HepG2 (cell line): Measurements from ENCODE around the gene SLC22A31. TPM values are rescaled to one million over a fixed set of nuclear protein-coding genes. Genes with fewer than 3 reads are reported as not detected.

Experiments used
- CBX5 ChIP-seq: sonication (generic); formaldehyde crosslinking; IDR thresholded peaks from 2 replicates; pipeline ENCODE4 v1.4.0; 2020; ENCODE audit warnings: missing genetic modification reagents, borderline replicate concordance
- CHD2 ChIP-seq: IDR thresholded peaks from 2 replicates; pipeline ENCODE4 v1.6.1; 2011; ENCODE audit warnings: low read depth, low read length, improper control_type of control experiment
- CREB1 ChIP-seq, 2 experiments: fragments of 450-650 bp in 1 of 2; IDR thresholded peaks; 2 replicates each; pipeline ENCODE4 v1.6.1; 2016 to 2017; ENCODE audit warnings: control low read depth in 1 of 2, mild to moderate bottlenecking in 1 of 2, missing compliant biosample characterization in 1 of 2, missing genetic modification characterization in 1 of 2
- HMG20B ChIP-seq: conservative IDR thresholded peaks from 2 replicates; pipeline ENCODE4 v1.6.1; 2016; ENCODE audit warnings: missing genetic modification reagents, missing compliant biosample characterization
- HNRNPK ChIP-seq: fragments of 200-400 bp; formaldehyde crosslinking; IDR thresholded peaks from 2 replicates; pipeline ENCODE4 v1.6.1; 2018; ENCODE audit warnings: low read length, low read depth, moderate library complexity, mild to moderate bottlenecking; ENCODE audit not compliant: poor library complexity, severe bottlenecking
- HOXA9 ChIP-seq: sonication (generic); formaldehyde crosslinking; IDR thresholded peaks from 2 replicates; pipeline ENCODE4 v1.8.1; 2022; ENCODE audit warnings: missing genetic modification reagents, mild to moderate bottlenecking, moderate library complexity, borderline replicate concordance
- KDM2A ChIP-seq: sonication (generic); formaldehyde crosslinking; IDR thresholded peaks from 2 replicates; pipeline ENCODE4 v1.4.0; 2020; ENCODE audit warnings: low read depth, missing genetic modification reagents, borderline replicate concordance
- KIAA2018 ChIP-seq: sonication (generic); formaldehyde crosslinking; IDR thresholded peaks from 2 replicates; pipeline ENCODE4 v1.5.0; 2020; ENCODE audit warnings: mild to moderate bottlenecking, missing genetic modification reagents, borderline replicate concordance
- KLF16 ChIP-seq, 2 experiments: sonication (generic) in 1 of 2; formaldehyde crosslinking in 1 of 2; IDR thresholded peaks; 2 replicates each; pipeline versions ENCODE4 v1.6.1 to v1.8.0; 2016 to 2023; ENCODE audit warnings: missing genetic modification reagents in 2 of 2, missing compliant biosample characterization in 1 of 2
- SAFB2 ChIP-seq: sonication (generic); formaldehyde crosslinking; IDR thresholded peaks from 2 replicates; pipeline ENCODE4 v1.5.1; 2020; ENCODE audit warnings: missing genetic modification reagents, low read depth, mild to moderate bottlenecking, borderline replicate concordance
- STAG1 ChIP-seq: sonication (generic); formaldehyde crosslinking; IDR thresholded peaks from 2 replicates; pipeline ENCODE4 v1.4.0; 2020; ENCODE audit warnings: missing genetic modification reagents
- TARDBP ChIP-seq: sonication (generic); formaldehyde crosslinking; IDR thresholded peaks from 2 replicates; pipeline ENCODE4 v1.8.0; 2022; ENCODE audit warnings: mild to moderate bottlenecking, missing genetic modification reagents
- TFDP2 ChIP-seq: sonication (generic); formaldehyde crosslinking; IDR thresholded peaks from 2 replicates; pipeline ENCODE4 v1.4.0; 2020; ENCODE audit warnings: missing genetic modification reagents
- TP53 ChIP-seq: sonication (generic); formaldehyde crosslinking; conservative IDR thresholded peaks from 2 replicates; pipeline ENCODE4 v1.4.0; 2020; ENCODE audit warnings: missing genetic modification reagents
- ZFP1 ChIP-seq: IDR thresholded peaks from 2 replicates; pipeline ENCODE4 v1.6.1; 2016
- ZNF263 ChIP-seq: sonication (generic); formaldehyde crosslinking; IDR thresholded peaks from 2 replicates; pipeline ENCODE4 v1.4.0; 2020; ENCODE audit warnings: missing genetic modification reagents
- ZNF431 ChIP-seq: sonication (generic); formaldehyde crosslinking; IDR thresholded peaks from 2 replicates; pipeline ENCODE4 v1.9.0; 2022; ENCODE audit warnings: missing genetic modification reagents, low read depth, mild to moderate bottlenecking, borderline replicate concordance
- ZNF644 ChIP-seq: IDR thresholded peaks from 2 replicates; pipeline ENCODE4 v1.6.1; 2016; ENCODE audit warnings: low read depth
- ZNF839 ChIP-seq: sonication (generic); formaldehyde crosslinking; IDR thresholded peaks from 2 replicates; pipeline ENCODE4 v1.4.0; 2020; ENCODE audit warnings: missing genetic modification reagents, mild to moderate bottlenecking, borderline replicate concordance
- polyA plus RNA-seq, 8 experiments: library from polyadenylated mRNA; depleted of rRNA in 3 of 8; stranded (reverse) in 7 of 8; unstranded in 1 of 8; fragments of >200 nt; fragmentation: Illumina TruSeq in 4 of 8; extraction: Trizol in 4 of 8; gene quantifications; 2 replicates each; pipeline versions ENCODE4 v1.2.1 to v1.2.3, GENCODE V29; 2011 to 2016; ENCODE audit warnings: low read depth in 4 of 8, missing spikeins in 1 of 8, mixed read lengths in 1 of 8; ENCODE audit not compliant: insufficient read depth in 1 of 8
- total RNA-seq, 5 experiments: library from RNA; depleted of rRNA; stranded (reverse); fragments of >200 nt; fragmentation: Illumina TruSeq; extraction: Trizol; gene quantifications; 2 replicates each; pipeline ENCODE4 v1.2.3, GENCODE V29; 2016; ENCODE audit warnings: low read depth in 1 of 5

The SLC22A31 gene
- total and polyA plus RNA-seq, 2 of the 13 experiments (the other 11 are each of a cell fraction or from before 2014, with no cell fraction given) = 67.3 to 83.3 TPM

GRCh38 chr16:89246903-89247733 is 46.8 kb upstream of the SLC22A31 start (continued):
- TF ChIP-seq KIAA2018 (CRISPR knock-in tag) (no peak), CBX5 (CRISPR knock-in tag) (peak; percentile 62), HOXA9 (CRISPR knock-in tag) (peak; percentile 92; the same call in 1 of the 2 replicates), ZNF431 (CRISPR knock-in tag) (0 out of 2 replicates have a peak, but pooled peaks have one; percentile 55), SAFB2 (CRISPR knock-in tag) (peak; percentile 82; the same call in 1 of the 2 replicates), HNRNPK (peak; percentile 81), ZNF839 (CRISPR knock-in tag) (0 out of 2 replicates have a peak, but pooled peaks have one; percentile 70), TFDP2 (peak; percentile 92), KLF16 (CRISPR knock-in tag; IDR thresholded peaks at IDR 0.05) (peak in 1 of 2 experiments; percentile 48; a peak in 2 of 4 replicates), CREB1 (IDR thresholded peaks at IDR 0.05) (no peak), CREB1 (CRISPR knock-in tag; IDR thresholded peaks at IDR 0.05) (no peak), TP53 (CRISPR knock-in tag) (no peak), ZNF263 (peak; percentile 72), KDM2A (CRISPR knock-in tag) (no peak; the same call in 1 of the 2 replicates), HMG20B (CRISPR knock-in tag) (no peak), ZFP1 (no peak), TARDBP (CRISPR knock-in tag) (peak; percentile 21; the same call in 1 of the 2 replicates), CHD2 (0 out of 2 replicates have a peak, but pooled peaks have one; percentile 35), ZNF644 (no peak), STAG1 (no peak; the same call in 1 of the 2 replicates)
